ENCODE measurements around the gene TAS1R1.
"Not testable (repeated sequence)": the region's sequence is repeated elsewhere in the genome, so short reads cannot be mapped to it uniquely, and the experiment has no call there.

Gene TAS1R1

DNA sequence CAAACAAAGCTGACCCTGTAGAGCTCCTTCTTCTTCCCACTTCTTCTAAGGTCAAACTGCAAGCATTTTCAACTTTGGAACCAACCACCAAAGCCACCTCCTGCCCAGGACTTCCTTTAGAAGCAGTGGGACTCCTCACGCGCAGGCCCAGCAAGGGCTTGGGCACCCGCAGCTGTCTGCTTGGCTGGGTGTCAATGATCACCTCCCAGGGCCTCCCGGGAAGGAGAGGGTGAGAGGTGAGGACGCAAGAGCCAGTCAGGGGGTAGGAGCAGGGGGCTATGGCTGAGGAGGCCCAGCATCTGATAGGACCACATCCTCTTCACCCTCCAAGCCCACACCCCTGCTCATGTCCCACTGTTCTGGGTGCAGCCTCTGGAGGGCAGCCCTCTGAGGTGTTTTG lies 37.3 kb downstream of the TAS1R1 start:
- no peak for DNase-seq

DNA sequence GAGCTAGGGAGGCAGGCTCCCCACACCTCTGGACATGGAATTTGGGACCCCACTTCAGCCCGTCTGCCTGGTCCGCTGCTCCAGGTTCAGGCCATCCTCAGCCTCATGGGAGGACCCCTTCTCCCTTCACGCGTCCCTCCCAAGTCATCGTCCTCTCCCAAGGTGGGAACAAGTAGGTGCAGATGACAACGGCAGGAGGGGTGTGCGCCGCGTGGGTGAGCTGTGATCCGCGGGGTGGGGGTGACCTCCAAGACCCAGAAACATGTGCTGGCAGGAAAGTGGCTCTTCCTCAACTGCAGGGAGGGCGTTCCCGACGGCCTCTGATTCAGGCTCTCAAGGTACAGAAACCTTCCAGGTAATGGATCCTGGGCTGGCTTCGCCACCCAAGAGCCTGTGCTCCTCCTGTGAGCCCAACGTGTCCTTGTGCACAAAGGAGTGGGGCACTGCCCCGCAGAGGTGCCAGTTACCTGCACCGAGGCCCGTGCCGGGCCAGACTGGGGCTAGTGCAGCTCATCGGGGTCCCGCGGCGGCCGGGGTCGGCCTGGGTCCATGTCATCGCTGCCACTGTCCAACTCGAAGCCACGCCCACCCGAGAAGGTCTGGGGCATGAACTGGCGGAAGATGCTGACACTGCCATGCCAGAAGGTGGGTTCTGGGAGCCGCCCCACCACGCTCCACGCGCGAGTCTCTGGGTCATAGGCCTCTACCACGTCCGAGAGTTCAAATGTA lies 37.9 kb downstream of the TAS1R1 start:
- no peak for DNase-seq

DNA sequence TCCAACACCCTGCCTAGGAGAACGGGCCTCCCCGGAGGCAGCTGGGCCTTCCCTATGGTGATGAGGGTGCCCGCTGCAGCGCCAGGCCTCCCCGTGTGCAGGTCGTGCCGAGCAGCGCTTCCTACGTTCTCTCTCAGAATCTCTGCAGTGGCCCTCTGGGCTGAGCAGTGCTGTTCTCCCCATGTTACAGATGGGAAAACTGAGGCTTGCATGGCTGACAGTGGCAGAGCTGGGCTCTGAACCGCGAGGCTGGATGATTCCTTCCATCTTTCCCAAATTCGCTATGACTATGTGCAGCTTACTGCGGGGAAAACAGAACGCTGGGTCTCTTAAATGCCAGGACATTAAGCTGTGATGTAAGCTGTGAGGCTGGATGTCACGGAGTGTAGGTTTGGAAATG lies 38.7 kb downstream of the TAS1R1 start:
- DNase-seq = no peak

DNA sequence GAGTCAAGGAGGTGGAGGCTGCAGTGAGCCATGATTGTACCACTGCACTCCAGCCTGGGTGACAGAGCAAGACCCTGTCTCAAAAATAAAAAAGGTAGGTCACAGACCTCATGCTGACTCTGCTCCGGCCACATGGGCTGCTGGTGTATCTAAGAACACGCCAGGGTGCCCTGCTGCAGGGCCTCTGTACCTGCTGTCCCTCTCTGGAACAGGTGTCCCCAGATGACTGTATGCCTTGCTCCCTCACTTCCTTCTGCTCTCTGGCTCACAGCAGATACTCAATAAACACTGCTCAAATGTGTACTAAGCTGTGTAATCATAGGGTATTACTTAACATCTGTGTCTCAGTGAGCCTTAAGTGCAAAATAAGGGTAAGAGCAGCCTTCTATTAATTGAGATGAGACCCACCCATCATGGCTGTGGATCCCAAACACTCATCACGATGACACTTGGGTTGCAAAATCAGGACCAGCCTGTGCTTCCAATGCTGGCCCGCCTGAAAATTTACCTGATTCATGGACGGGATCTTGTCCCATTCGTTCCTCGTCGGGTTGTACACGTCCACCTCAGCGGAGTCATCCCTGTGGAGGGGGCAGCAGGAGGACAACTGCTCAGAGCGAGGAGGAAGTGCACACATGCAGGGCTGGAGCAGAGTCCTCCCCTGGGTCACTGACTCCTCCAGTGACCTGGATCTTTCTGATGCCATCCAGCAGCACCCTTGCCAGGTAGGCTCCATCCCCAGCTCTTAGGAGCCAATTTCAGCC lies 40.1 kb downstream of the TAS1R1 start:
- DNase-seq = no peak

DNA sequence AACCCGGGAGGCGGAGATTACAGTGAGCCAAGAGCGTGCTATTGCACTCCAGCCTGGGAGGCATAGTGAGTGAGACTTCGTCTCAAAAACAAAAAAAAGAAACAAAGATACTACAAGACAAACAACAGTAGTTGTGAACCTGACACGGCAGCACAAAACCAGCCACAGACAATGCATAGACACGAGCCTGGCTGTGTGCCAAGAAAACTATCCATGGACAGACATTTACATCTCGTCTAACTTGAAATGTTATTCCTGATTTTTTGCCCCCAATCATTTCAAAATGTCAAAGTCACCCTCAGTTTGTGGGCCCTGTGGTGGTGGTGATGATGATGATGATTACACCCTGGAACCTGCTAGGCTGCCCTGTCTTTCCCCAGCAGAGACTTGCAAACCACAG lies 41.2 kb downstream of the TAS1R1 start:
- no peak for DNase-seq

DNA sequence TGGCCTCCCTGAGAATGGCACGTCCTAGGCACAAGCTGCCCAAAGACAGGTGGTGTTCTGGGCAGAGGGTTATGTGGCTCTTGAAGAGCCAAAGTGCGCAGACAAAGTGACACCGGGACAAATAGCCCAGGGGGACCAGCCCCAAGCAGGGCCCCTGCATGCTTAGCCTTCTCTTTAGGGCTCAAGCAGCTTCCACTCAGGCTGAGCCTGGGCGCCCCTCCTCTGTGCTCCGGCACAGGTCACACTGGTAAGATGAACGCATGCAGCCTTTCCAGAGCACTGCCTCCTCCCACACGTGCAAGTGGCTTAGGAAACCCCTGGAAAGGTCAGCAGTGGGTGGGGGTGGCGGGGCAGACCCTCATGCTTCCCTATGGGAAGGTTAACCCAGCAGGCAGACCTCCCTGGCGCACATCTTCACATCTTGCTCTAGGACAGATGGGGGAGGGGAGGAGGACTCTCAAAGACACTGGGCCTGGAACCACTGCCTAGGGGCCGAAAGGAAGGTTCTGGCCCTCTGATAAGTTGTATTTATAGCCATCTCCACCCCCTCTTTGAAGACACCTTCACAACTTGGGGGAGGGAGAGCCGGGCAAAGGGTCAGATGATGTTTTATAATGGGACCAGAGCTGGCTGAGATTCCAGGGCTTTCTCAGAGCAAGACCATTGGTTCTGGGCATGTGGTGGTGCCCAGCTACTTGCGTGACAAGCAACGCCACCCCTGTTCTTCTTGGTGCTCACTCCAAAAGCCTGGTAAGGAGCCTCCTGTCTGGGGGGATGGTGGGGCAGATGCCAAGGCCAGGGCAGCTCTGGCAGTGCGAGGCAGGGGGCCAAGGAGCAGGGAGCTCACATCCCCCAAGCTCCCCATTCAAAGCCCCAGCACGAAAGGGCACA lies 42.0 kb downstream of the TAS1R1 start:
- DNase-seq = no peak

DNA sequence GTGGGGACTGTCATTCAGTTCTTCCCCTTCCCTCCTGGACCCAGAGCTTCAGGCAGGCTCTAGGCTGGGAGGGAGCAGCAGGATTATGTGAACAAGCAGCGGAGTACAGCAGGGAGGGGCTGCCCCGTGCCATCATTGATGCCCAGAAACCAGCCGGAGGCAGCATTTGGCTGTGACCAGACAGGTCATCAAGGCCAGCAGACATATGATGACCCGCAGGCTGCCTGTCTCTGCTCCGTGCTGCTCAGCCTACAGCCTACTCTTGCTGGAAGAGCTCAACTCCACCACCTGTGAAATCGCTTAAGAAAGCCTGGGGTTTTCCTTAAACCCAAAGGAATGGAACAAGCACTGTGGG lies 42.6 kb downstream of the TAS1R1 start:
- DNase-seq = no peak

DNA sequence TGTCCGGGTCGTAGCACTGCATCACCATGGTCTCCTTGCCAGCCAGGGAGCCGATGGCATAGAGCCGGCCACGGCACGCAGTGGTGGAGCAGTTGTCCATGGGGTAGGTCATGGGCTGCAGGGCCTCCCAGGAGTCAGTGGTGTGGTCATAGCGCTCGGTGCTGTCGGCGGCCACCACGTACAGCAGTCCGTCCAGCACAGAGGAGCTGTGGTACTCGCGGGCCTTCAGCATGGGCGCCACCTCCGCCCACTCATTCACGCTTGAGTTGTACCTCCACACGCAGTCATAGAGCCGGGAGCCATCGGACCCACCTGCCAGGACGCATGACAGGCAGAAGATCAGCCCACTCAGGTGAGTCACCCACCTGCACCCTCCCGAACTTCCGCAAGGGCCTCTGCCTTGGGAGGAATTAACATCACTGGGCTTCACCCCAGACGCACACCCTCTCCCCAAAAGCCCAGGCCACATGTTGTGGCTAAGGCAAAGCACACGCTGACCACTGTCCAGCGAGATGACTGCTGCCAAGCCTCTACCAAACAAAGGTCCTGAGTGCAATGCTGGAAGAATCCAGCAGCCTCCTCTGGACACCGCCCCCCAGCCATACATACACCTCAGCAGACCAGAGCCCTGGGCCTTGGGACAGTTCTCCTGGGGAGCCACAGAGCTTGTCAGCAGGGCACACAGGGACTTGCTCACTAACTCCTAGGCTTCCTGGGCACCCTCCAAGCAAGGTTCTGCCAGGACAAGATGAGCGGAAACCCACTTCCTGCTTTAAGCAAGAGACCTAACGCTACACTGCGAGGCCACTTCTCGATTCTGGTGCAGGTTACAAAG lies 44.3 kb downstream of the TAS1R1 start:
- DNase-seq = peak; percentile 67

DNA sequence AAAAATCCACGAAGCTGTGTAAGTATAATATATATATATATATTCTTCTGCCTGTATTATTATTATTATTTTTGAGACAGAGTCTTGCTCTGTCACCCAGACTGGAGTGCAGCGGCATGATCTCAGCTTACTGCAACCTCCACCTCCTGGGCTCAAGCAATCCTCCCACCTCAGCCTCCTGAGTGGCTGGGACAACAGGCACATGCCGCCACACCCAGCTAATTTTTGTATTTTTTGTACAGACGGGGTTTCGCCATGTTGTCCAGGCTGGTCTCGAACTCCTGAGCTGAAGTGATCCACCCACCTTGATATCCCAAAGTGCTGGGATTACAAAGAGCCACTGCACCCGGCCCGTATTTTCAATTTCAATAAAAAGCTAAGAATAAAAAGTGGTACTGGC lies 44.9 kb downstream of the TAS1R1 start:
- not testable (repeated sequence) for DNase-seq

DNA sequence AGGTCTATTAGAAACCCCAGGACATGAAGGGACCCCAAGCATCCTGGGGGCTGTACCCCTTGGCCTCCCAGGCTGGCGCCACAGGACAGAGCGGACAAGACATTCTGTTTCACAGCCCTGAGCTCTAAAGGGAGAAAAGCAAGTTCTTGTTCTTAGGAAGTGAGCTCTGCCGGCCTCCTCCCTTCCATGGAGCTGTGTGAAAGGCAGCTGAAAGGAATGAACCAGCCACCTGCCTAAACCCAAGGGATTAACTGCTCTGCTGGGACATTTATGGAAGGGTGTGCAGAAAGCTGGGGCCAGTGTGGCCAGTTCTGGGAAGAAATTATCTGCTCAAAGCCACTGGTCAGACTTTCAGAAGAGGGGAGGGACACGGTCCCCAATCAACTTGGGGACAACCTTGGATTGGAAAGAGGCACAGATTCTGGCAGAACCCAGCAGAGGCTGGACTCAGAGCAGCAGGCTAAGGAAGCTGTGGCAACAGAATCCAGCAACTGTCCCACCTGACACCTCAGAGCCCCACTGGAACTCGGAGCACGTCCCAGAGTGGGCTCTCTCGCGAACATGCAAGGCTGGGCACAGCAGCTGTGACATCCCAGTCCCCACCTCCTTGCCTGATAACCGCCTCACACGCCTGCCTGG lies 45.4 kb downstream of the TAS1R1 start:
- no peak for DNase-seq

DNA sequence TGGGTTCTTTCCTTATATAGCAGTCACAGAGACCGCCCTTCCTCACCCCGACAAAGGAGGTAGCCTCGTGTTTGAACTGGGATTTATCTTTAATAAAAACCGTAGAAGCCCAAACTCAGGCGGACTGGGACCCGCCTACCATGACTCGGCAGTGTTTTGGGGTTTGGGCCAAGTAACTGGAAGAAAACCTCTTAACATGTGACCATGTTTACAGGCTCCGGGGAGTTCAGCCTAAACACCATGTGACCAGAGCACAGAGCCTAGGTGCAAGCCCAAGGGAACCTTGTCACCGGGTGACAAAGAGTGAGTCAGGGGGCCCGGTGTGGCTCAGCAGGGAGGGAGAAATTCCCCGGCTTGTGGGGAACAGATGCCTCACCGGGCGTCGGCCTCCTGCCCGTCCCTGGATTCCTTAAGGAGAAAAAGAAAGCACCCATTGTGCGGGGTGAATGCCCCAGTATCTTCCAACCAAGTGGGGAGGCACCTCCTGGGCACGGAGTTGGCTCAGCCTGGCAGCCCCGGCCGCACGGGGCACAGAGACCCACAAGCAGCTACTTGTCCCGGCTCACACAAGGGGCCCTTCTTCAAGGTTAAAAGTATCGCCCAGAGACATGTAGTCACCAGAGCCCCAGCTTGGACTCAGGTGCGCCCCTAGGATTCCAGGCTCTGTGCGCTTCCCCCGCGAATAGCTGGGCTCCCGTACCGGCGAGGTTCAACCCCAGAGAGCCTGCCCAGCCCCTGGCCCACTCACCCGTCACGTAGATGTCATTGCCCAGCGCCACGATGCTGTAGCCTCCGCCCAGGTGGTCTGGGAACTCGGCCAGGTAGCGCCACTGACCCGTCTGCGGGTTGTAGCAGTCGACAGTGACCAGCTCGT lies 46.2 kb downstream of the TAS1R1 start:
- DNase-seq = peak; percentile 81

DNA sequence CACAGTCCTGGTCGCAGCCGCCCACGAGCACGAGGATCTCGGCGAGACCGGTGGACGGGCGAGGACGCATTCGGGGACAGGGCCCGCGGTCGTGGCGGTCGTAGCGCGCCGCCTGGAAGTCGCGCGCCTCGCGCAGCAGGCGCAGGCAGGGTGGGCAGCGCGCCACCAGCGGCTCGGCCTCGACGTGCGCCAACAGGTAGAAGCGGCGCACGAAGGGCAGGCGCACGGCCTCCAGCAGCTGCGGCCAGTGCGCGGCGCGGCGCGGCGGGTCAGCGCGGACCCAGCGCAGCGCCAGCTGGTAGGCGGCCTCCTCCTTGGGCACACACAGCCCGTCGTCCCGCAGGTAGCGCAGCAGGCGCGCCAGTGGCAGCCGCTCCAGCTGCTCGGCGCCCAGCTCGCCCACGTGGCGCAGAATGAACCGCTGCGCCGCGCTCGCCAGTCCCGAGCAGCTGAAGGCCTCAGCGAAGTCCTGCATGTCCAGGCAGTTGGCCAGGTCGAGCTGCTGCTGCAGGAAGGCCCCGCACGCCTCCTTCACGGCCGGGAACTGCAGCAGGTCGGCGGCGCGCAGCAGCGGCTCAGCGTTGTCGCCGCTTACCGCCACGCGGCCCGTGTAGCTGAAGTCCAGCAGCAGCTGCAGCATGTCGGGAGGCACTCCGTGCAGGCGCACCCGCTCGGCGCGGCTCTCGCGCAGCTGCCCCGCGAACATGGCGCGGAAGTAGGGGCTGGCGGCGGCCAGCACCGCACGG lies 47.0 kb downstream of the TAS1R1 start:
- DNase-seq = peak; percentile 43

DNA sequence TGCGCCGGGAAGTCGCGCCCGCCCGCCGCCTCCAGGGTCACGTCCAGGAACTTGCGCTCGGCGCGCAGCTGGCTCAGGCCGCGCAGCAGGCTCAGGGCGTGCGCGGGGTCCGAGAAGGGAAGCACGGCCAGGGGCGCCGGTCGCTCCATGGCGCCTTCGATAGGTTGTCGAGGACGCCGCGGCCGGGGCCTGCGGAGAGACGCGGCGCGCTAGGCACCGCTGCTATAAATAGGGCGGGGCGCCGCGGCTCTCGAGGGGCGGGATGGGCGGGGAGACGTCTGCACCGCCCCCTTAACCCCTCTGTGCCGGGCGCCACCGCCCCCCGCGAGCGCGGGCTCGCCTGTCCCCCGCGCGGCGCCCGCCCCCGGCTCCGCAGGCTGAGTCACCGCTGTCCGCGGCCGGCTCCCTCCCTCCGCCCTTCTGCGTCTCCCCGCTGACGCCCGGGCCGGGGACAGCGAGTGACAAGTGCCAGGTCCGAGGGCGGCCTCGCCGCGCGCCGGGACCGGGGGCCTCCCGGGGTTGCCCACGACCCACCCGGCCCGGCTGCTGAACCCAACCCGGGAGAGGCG lies 47.6 kb downstream of the TAS1R1 start, which contains the start of gene KLHL21:
TSS of gene KLHL21 (minus strand) at position 201 of the 569 bp plus-strand sequence. CDS start at position 149, 52 bp downstream.
- peak; percentile 89 for DNase-seq

DNA sequence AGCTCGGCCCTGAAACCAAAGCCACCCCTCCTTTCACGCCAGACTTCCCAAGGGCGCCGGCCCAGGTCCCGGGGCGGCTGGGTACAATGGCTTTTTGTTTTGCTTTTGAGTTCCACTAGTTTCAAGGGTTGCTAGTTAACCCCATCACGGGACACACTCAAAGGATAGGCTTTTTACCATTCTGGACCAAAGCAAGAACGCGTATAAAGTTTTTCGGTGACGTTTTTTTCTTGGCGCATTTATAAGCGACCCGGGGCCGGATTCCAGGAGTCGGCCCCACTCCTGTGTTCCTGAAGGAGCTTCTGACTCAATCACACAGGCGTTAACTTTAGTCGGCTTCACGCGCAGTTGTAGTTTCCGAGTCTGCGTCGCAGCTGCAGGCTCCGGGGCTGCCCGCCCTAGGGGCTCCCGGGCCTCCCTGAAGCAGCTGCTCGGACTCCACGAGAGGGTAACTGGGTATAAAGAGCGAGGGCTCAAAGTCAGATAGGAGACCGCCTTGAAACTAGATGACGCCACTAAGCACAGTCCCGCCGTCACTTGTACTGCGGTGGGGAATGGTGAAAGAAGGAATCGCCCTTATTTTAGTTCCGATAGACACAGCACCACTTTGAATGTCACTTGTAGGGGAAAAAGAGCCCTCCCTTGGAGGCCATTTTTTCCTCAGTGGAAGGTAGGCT lies 48.3 kb downstream of the TAS1R1 start:
- DNase-seq = peak; percentile 53

DNA sequence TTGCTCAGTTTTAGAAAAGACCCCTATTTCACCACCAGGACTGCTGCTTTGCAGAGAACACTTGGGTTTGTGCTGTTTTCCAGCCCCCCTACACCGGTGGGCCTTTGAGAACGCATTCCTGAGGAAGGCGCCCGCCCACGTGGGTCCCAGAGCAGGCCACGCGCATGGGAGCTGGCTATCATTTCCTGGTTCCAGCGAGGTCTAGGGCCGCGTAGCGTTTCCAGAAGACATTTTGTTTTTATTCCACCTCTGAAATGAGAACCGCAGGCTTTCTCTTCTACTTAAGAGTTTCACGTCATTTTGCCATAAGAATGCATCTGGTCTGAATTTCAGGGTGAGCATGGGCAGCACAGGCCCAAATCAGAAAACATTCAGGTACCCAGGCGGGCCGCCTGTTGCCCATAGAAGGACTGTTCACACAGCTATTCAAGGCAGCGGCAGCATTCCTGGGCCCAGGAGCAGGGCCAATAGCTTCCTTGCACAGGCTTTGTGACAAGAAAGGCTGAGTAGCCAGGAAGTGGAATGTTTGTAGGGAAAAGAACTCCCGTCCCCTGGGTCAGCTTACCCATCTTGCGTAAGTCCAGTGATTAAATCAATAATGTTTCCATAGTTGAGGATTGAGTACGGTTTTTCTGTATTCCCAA lies 48.9 kb downstream of the TAS1R1 start:
- no peak for DNase-seq

DNA sequence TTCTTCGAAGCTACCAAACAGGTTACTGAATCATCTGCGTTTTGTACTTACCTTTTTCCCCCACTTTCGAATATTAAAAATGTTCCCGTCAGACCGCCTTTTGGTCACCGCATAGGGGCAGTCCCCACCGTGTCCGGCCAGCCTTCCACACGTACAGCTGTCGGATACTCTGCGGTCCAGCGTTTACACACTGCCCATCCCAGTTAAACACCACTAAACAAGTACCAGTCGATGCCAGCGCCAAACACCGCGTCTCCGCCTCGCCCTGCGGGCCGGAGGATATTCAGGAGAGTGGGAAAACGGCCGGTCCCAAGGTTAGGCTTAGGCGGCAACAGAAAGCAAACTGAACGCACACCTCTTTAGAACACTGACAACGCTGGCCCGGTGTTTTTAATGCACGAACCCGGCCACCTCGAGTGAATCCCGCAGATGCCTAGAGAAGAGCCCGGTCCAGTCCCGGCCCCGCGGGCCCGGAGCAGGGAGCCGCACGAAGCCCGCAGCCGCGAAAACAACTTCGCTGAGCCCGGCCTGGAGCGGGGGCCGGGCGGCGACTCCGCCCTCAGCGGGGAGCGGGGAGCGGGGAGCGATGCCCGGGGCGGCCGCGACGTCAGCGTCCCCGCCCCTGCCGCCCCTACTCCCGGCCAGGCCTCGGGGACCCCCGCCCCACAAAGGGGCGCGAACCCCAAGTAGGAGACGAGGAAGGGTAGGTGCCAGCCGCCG lies 57.7 kb downstream of the TAS1R1 start:
- DNase-seq = no peak

DNA sequence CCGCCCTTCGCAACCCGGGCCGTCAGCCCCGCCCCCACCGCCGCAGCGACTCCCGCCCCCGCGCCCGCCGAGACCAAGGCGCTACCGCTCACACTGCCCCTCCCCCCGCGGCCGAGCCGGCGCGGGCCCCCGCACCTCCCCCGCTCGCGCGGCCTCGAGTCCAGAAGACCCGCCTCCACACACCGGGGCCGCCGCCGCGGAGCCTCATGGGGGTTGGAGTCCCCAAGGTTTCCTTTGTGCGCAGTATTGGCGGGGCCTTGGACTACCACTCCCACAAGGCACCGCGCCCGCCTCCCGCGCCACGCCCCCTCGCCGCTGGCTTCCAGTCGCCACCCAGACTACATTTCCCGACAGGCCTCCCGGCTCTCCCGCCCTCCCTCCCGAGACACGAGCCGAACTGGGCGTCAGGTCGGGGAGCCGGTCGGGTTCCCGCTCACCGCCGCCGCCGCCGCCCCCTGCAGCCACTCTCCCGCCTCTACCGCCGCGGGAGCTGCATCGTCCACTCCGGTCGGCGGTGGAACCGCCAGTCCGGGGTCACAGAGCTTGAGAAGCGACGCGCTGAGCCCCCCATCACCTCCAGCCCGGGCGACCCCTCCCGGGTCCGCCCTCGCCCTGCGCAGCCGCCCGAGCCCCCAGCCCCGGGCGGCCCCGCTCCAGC lies 58.4 kb downstream of the TAS1R1 start, which contains the start of gene PHF13:
TSS of gene PHF13 (plus strand) at position 371 of the 658 bp plus-strand sequence. CDS start 336 bp downstream, outside the sequence.
- DNase-seq = peak; percentile 99
